ENCODE measurements around the gene MMS19.
A peak's percentile ranks its signal among the peaks of the same experiment; 100 is the strongest.
"Not testable (repeated sequence)": the region's sequence is repeated elsewhere in the genome, so short reads cannot be mapped to it uniquely, and the experiment has no call there.

The MMS19 gene

GRCh38 chr10:97498841-97499560 is 779 bp upstream of the MMS19 start, which contains the start of gene UBTD1:
UBTD1 (plus strand) TSS chr10:97498924; CDS start chr10:97499204, 280 bp downstream.
- no peak for DNase-seq

- DNase-seq: peak; percentile 1
These were observed 598 bp downstream of the MMS19 start for GRCh38 chr10:97497572-97498075.

- no peak for DNase-seq
These were observed 3.2 kb downstream of the MMS19 start for GRCh38 chr10:97494863-97495506.

- no peak for DNase-seq
These were observed 4.1 kb downstream of the MMS19 start for GRCh38 chr10:97494151-97494550.

- DNase-seq: peak; percentile 25
These were observed 7.6 kb downstream of the MMS19 start for GRCh38 chr10:97490592-97490991.

GRCh38 chr10:97485647-97486281 is 12.5 kb downstream of the MMS19 start:
- DNase-seq: no peak

GRCh38 chr10:97483921-97484320 is 14.3 kb downstream of the MMS19 start:
- no peak for DNase-seq

- DNase-seq: no peak
These were observed 14.7 kb downstream of the MMS19 start for GRCh38 chr10:97483506-97483905.

- DNase-seq: no peak
These were observed 15.8 kb downstream of the MMS19 start for GRCh38 chr10:97482381-97482780.

GRCh38 chr10:97481071-97481470 is 17.2 kb downstream of the MMS19 start:
- no peak for DNase-seq

- no peak for DNase-seq
These were observed 18.3 kb downstream of the MMS19 start for GRCh38 chr10:97479939-97480338.

- not testable (repeated sequence) for DNase-seq
These were observed 18.8 kb downstream of the MMS19 start for GRCh38 chr10:97479410-97479809.

GRCh38 chr10:97475936-97476594 is 22.2 kb downstream of the MMS19 start:
- no peak for DNase-seq

- no peak for DNase-seq
These were observed 23.3 kb downstream of the MMS19 start for GRCh38 chr10:97474918-97475317.

- DNase-seq: not testable (repeated sequence)
These were observed 29.4 kb downstream of the MMS19 start for GRCh38 chr10:97468781-97469180.

- DNase-seq: no peak
These were observed 30.1 kb downstream of the MMS19 start for GRCh38 chr10:97468162-97468561.

GRCh38 chr10:97466755-97467154 is 31.5 kb downstream of the MMS19 start:
- no peak for DNase-seq

GRCh38 chr10:97465982-97466381 is 32.2 kb downstream of the MMS19 start:
- no peak for DNase-seq

GRCh38 chr10:97464226-97464625 is 34.0 kb downstream of the MMS19 start:
- no peak for DNase-seq

- no peak for DNase-seq
These were observed 34.7 kb downstream of the MMS19 start for GRCh38 chr10:97463363-97464132.

- no peak for DNase-seq
These were observed 35.9 kb downstream of the MMS19 start for GRCh38 chr10:97462309-97462708.

GRCh38 chr10:97459933-97460332 is 38.3 kb downstream of the MMS19 start:
- DNase-seq: no peak
